ENCODE data around the gene RNF10.
"Not testable (repeated sequence)": the region's sequence is repeated elsewhere in the genome, so short reads cannot be mapped to it uniquely, and the experiment has no call there.

The RNF10 gene

DNA sequence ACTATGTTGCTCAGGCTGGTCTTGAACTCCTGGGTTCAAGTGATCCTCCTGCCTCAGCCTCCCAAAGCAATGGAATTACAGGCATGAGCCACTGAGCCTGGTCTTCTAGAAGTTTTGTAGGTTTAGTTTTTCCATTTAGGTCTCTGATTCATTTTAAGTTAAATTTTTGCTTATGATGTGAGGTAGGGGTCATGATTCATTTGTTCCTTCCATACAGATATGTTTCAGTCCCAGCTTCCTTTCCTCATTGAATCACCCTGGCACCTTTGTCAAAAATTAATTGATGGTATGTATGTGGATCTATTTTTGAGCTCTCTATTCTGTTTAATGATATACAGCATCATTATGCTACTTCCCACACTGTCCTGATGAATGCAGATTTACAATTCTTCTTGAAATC lies 80.7 kb downstream of the RNF10 start:
- no peak overlapping the region for H3K9ac ChIP-seq (ENCODE audit: low read depth, low read length, poor library complexity, severe bottlenecking)
- no peaks in the 10 kb centered on the region for H3K27me3 ChIP-seq (ENCODE audit: insufficient read depth, low read length, poor library complexity, severe bottlenecking)
- H2AFZ ChIP-seq (ENCODE audit: low read length), result no peak overlapping the region
- H3K9me2 ChIP-seq (replicated peaks; ENCODE audit: low read depth, low read length), result no peaks in the 10 kb centered on the region
- H3F3A ChIP-seq (ENCODE audit: low read depth), result no peaks in the 10 kb centered on the region
- H3K4me1 ChIP-seq (ENCODE audit: insufficient read depth, low read length, poor library complexity, severe bottlenecking), result no peaks in the 10 kb centered on the region
- no peak for TF ChIP-seq EZH2phosphoT487 (IDR thresholded peaks at IDR 0.05; ENCODE audit: borderline replicate concordance)
- TF ChIP-seq, protein P1, sequence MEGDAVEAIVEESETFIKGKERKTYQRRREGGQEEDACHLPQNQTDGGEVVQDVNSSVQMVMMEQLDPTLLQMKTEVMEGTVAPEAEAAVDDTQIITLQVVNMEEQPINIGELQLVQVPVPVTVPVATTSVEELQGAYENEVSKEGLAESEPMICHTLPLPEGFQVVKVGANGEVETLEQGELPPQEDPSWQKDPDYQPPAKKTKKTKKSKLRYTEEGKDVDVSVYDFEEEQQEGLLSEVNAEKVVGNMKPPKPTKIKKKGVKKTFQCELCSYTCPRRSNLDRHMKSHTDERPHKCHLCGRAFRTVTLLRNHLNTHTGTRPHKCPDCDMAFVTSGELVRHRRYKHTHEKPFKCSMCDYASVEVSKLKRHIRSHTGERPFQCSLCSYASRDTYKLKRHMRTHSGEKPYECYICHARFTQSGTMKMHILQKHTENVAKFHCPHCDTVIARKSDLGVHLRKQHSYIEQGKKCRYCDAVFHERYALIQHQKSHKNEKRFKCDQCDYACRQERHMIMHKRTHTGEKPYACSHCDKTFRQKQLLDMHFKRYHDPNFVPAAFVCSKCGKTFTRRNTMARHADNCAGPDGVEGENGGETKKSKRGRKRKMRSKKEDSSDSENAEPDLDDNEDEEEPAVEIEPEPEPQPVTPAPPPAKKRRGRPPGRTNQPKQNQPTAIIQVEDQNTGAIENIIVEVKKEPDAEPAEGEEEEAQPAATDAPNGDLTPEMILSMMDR (conservative IDR thresholded peaks at IDR 0.05; ENCODE audit: low read length), result no peak
- H4K20me1 ChIP-seq (ENCODE audit: insufficient read depth, low read length, poor library complexity, severe bottlenecking), result no peaks in the 10 kb centered on the region
- H3K36me3 ChIP-seq (ENCODE audit: insufficient read depth, low read length), result no peaks in the 10 kb centered on the region
- H3K4me3 ChIP-seq (ENCODE audit: low read length, poor library complexity, severe bottlenecking), result no peak overlapping the region
- no peaks in the 10 kb centered on the region for H3K79me2 ChIP-seq (ENCODE audit: insufficient read depth, low read length)
- no peak overlapping the region for H3K4me2 ChIP-seq (ENCODE audit: low read depth, low read length, poor library complexity, severe bottlenecking)
- no peaks in the 10 kb centered on the region for H3K9me3 ChIP-seq (ENCODE audit: insufficient read depth, low read depth, low read length)

DNA sequence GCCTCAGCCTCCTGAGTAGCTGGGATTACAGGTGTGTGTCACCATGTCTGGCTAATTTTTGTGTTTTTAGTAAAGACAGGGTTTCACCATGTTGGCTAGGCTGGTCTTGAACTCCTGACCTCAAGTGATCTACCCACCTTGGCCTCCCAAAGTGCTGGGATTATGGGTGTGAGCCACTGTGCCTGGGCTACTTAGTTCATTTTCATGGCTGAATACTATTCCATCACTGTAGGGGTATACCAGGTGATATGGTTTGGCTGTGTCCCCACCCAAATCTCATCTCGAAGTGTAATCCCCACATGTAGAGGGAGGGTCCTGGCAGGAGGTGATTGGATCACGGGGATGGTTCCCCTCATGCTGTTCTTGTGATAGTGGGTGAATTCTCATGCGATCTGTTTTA lies 83.0 kb downstream of the RNF10 start:
- H3K9ac ChIP-seq (ENCODE audit: low read depth, low read length, poor library complexity, severe bottlenecking); H3K79me2 ChIP-seq (ENCODE audit: insufficient read depth, low read length); H3K9me2 ChIP-seq (replicated peaks; ENCODE audit: low read depth, low read length); H3K9me3 ChIP-seq (ENCODE audit: insufficient read depth, low read depth, low read length); H3K4me2 ChIP-seq (ENCODE audit: low read depth, low read length, poor library complexity, severe bottlenecking); H3K27me3 ChIP-seq (ENCODE audit: insufficient read depth, low read length, poor library complexity, severe bottlenecking); H3F3A ChIP-seq (ENCODE audit: low read depth); H3K36me3 ChIP-seq (ENCODE audit: insufficient read depth, low read length); H3K4me3 ChIP-seq (ENCODE audit: low read length, poor library complexity, severe bottlenecking); H2AFZ ChIP-seq (ENCODE audit: low read length); H3K4me1 ChIP-seq (ENCODE audit: insufficient read depth, low read length, poor library complexity, severe bottlenecking); H4K20me1 ChIP-seq (ENCODE audit: insufficient read depth, low read length, poor library complexity, severe bottlenecking): not testable (repeated sequence)

DNA sequence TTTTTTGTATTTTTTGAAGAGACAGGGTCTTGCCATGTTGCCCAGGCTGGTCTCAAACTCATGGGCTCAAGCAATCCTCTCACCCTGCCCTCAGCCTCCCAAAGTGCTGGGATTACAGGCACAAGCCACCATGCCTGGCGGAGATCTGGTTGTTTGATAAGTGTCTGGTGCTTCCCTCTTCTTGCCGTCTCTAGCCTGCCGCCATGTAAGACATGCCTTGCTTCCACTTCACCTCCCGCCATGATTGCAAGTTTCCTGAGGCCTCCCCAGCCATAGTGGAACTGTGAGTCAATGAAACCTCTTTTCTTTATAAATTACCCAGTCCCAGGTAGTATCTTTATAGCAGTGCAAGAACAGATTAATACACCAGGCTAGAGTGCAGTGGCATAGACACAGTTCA lies 83.6 kb downstream of the RNF10 start:
- not testable (repeated sequence) for H4K20me1 ChIP-seq (ENCODE audit: insufficient read depth, low read length, poor library complexity, severe bottlenecking); H3F3A ChIP-seq (ENCODE audit: low read depth); H3K9me3 ChIP-seq (ENCODE audit: insufficient read depth, low read depth, low read length); H2AFZ ChIP-seq (ENCODE audit: low read length); H3K9me2 ChIP-seq (replicated peaks; ENCODE audit: low read depth, low read length); H3K4me2 ChIP-seq (ENCODE audit: low read depth, low read length, poor library complexity, severe bottlenecking); H3K79me2 ChIP-seq (ENCODE audit: insufficient read depth, low read length); H3K4me1 ChIP-seq (ENCODE audit: insufficient read depth, low read length, poor library complexity, severe bottlenecking); H3K4me3 ChIP-seq (ENCODE audit: low read length, poor library complexity, severe bottlenecking); H3K27me3 ChIP-seq (ENCODE audit: insufficient read depth, low read length, poor library complexity, severe bottlenecking); H3K36me3 ChIP-seq (ENCODE audit: insufficient read depth, low read length); H3K9ac ChIP-seq (ENCODE audit: low read depth, low read length, poor library complexity, severe bottlenecking)

DNA sequence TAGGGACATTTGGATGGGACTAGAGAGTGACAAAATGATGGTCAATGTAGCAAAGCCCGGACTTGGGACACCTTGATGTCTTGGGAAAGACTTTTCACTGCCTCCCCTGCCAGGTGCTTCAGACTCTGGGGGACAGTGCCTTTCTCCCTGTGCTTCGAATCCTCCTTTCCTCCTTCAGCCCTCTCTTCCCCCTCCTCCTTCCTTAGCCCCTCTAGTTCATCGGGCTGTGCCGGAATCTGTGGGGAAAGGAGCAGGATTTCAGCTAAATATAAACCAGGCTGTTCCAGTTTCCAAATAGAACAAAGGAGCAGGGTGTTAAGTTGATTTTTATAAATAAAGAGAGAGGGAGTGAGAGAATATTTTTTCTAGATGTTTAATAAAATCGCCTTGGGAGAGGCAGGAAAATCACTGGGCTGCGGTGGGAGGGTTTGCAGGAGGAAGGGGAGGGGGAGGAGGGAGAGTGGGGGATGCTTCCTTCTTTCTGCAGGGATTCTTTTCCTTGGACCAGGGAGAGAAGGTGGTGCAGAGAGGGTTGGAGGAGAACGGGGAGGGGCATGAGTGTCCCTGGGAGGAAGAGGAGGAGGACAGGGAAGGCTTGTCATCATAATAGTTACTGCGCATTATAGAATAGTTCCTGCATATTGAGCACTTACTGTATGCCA lies 84.9 kb downstream of the RNF10 start:
- Histone ChIP-seq H3K9ac (ENCODE audit: low read depth, low read length, poor library complexity, severe bottlenecking) (no peak overlapping the region), H3K9me3 (ENCODE audit: insufficient read depth, low read depth, low read length) (no peaks in the 10 kb centered on the region), H3K4me1 (ENCODE audit: insufficient read depth, low read length, poor library complexity, severe bottlenecking) (no peaks in the 10 kb centered on the region), H3K36me3 (ENCODE audit: insufficient read depth, low read length) (no peaks in the 10 kb centered on the region), H3K4me3 (ENCODE audit: low read length, poor library complexity, severe bottlenecking) (no peak overlapping the region), H3K27me3 (ENCODE audit: insufficient read depth, low read length, poor library complexity, severe bottlenecking) (no peaks in the 10 kb centered on the region), H3K9me2 (replicated peaks; ENCODE audit: low read depth, low read length) (no peaks in the 10 kb centered on the region), H3K79me2 (ENCODE audit: insufficient read depth, low read length) (no peaks in the 10 kb centered on the region), H3F3A (ENCODE audit: low read depth) (no peaks in the 10 kb centered on the region), H4K20me1 (ENCODE audit: insufficient read depth, low read length, poor library complexity, severe bottlenecking) (no peaks in the 10 kb centered on the region), H3K4me2 (ENCODE audit: low read depth, low read length, poor library complexity, severe bottlenecking) (no peak overlapping the region), H2AFZ (ENCODE audit: low read length) (no peak overlapping the region)
- TF ChIP-seq, protein P1 (conservative IDR thresholded peaks at IDR 0.05; ENCODE audit: low read length), result no peak
- no peak for TF ChIP-seq EZH2phosphoT487 (IDR thresholded peaks at IDR 0.05; ENCODE audit: borderline replicate concordance)

All from Loucy (cell line).